ENCODE measurements around the gene MACROD2.

DNA sequence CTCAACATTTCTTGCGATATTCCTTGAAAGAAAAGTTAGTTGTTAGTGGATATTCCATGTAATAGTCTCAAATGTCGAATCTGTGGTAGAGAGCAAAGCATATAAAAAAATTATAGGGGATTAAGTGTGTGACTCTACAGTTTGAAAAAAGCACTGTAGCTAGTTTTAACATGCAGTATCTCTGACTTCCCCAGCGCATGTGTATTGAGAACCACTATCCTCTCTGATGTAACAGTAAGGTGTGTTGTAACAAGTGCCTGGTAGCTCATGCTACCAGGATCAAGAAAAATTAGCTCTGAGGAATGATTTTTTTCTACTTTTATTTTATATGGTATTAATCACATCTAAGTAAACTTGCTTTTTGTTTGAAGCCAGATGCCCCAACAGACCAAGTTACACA lies 1788.7 kb downstream of the MACROD2 start:
- TF ChIP-seq CTCF (IDR thresholded peaks at IDR 0.05) (no peak), ZFX (IDR thresholded peaks at IDR 0.05; ENCODE audit: borderline replicate concordance) (no peak)
